Muscle layer of colon (tissue), 2 donors: Measurements from ENCODE around the gene GDF2.

ENCODE experiments used
- H3K27ac ChIP-seq: one replicate; pipeline ENCODE4 v1.7.0; 2013; ENCODE audit warnings: low read depth, mild to moderate bottlenecking, low read length, moderate library complexity
- H3K27me3 ChIP-seq, 2 donors: one replicate each; pipeline ENCODE4 v1.7.0; 2013; ENCODE audit warnings: low read length in 2 of 2, mild to moderate bottlenecking in 2 of 2; ENCODE audit not compliant: insufficient read depth in 2 of 2, control insufficient read depth in 1 of 2
- H3K36me3 ChIP-seq: one replicate; pipeline ENCODE4 v1.7.0; 2013; ENCODE audit warnings: mild to moderate bottlenecking, low read length; ENCODE audit not compliant: insufficient read depth
- H3K4me1 ChIP-seq: one replicate; pipeline ENCODE4 v1.7.0; 2013; ENCODE audit warnings: mild to moderate bottlenecking, low read length; ENCODE audit not compliant: insufficient read depth
- H3K4me3 ChIP-seq, 2 donors: one replicate each; pipeline ENCODE4 v1.7.0; 2013; ENCODE audit warnings: low read length in 2 of 2, low read depth in 1 of 2, mild to moderate bottlenecking in 1 of 2, moderate library complexity in 1 of 2
- H3K9ac ChIP-seq: one replicate; pipeline ENCODE4 v1.7.0; 2013; ENCODE audit warnings: low read length
- H3K9me3 ChIP-seq: one replicate; pipeline ENCODE4 v1.7.0; 2013; ENCODE audit warnings: mild to moderate bottlenecking, low read length
- donor health status: abdominal sarcoma.
- donor health status: Adenocarcinoma of cecum.

The GDF2 gene

DNA sequence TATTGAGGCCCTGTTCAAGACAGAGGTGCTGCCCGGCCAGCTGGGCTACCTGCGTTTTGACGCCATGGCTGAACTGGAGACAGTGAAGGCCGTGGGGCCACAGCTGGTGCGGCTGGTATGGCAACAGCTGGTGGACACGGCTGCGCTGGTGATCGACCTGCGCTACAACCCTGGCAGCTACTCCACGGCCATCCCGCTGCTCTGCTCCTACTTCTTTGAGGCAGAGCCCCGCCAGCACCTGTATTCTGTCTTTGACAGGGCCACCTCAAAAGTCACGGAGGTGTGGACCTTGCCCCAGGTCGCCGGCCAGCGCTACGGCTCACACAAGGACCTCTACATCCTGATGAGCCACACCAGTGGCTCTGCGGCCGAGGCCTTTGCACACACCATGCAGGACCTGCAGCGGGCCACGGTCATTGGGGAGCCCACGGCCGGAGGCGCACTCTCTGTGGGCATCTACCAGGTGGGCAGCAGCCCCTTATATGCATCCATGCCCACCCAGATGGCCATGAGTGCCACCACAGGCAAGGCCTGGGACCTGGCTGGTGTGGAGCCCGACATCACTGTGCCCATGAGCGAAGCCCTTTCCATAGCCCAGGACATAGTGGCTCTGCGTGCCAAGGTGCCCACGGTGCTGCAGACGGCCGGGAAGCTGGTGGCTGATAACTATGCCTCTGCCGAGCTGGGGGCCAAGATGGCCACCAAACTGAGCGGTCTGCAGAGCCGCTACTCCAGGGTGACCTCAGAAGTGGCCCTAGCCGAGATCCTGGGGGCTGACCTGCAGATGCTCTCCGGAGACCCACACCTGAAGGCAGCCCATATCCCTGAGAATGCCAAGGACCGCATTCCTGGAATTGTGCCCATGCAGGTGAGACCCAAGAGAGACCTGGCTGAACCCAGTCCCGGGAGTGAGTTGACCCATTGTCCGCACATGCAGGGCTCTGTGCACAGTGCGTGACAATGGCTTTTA lies 28.7 kb downstream of the GDF2 start:
- Histone ChIP-seq H3K27me3 (no peaks in the 10 kb centered on the region), H3K4me1 (no peaks in the 10 kb centered on the region), H3K27ac (no peak overlapping the region), H3K9ac (no peak overlapping the region), H3K4me3 (no peak overlapping the region), H3K36me3 (no peaks in the 10 kb centered on the region), H3K9me3 (no peaks in the 10 kb centered on the region)

DNA sequence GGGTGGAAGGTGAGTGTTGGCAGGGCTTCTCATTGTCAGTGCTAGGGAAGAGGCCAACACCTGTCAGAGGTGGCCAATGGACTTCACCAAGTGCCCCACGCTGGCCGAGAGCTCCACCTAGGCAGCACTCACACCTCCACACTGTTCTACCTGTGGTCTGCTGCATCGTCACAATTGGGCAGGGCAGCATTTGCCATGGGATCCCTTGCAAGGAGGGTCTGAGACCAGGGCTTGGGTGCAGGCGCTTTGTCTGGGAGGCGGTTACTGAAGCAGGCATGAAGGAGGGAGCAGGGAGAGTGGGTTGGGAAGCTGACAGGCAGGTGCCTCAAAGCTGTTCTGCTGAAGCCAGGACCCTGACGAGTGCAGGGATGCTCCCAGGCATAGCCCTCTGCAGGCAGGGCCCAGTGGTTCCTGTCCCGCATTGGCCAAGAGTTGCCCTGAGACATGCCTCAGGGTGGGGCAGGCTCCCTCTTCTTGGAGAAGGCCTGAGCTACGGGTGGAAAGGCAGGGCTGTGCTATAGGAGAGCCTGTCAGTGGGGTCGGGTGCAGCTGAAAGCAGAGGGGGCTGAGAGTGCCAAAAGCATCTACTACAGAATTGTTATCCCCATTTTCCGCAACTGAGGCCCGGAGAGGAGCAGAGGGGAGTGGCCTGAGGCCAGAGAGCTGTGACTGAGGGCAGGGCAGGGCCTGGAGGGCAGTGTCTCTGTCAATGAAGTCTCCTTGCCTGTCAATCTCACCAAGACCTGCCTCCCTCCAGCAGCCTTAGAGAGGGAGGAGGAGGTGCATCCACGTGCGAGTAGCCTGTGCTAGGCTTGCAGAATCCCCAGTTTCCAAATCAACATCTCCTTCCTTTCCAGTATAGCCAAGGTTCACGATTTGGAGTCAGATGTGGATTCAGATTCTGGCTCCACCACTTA lies 29.9 kb downstream of the GDF2 start:
- Histone ChIP-seq H3K27ac (no peak overlapping the region), H3K36me3 (no peaks in the 10 kb centered on the region), H3K4me3 (no peak overlapping the region), H3K27me3 (no peaks in the 10 kb centered on the region), H3K4me1 (no peaks in the 10 kb centered on the region), H3K9me3 (no peaks in the 10 kb centered on the region), H3K9ac (no peak overlapping the region)

DNA sequence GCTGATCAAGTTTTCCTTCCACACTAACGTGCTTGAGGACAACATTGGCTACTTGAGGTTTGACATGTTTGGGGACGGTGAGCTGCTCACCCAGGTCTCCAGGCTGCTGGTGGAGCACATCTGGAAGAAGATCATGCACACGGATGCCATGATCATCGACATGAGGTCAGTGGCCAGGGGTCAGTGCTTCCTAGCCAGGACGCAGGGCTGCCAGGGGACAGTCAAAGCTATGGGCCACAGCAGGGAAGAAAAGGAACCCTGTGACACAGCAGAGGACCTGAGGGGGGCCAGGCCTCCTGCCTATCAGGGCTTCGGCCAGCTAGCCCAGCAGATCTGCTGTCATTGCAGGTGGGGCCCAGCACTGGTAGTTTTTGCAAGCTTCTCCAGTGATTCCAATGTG lies 31.1 kb downstream of the GDF2 start:
- Histone ChIP-seq H3K9ac (no peak overlapping the region), H3K4me3 (no peak overlapping the region), H3K9me3 (no peaks in the 10 kb centered on the region), H3K4me1 (no peaks in the 10 kb centered on the region), H3K27me3 (no peaks in the 10 kb centered on the region), H3K27ac (no peak overlapping the region), H3K36me3 (no peaks in the 10 kb centered on the region)

DNA sequence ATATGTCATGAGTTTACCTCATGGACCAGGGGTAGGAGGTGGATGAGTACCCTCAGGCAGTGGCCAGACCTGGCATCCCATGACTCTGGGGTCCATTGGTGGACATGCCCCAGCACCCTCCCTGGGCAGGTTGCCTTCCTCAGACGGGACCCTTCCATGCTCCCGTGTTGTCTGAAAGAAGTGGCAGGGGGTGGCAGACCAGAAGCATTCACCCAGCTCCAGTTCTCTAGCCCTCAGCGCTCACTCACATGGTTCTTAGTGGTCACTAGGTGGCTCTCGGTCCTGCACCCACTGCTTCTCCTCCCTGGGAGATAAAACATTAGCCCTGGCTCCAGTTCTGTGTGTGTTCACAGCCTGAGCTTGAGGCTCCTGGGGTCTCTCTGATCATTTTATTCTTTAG lies 31.9 kb downstream of the GDF2 start:
- no peaks in the 10 kb centered on the region for H3K4me1 ChIP-seq
- H3K9ac ChIP-seq = no peak overlapping the region
- H3K9me3 ChIP-seq = no peaks in the 10 kb centered on the region
- no peaks in the 10 kb centered on the region for H3K36me3 ChIP-seq
- no peaks in the 10 kb centered on the region for H3K27me3 ChIP-seq
- no peak overlapping the region for H3K27ac ChIP-seq
- no peak overlapping the region for H3K4me3 ChIP-seq

DNA sequence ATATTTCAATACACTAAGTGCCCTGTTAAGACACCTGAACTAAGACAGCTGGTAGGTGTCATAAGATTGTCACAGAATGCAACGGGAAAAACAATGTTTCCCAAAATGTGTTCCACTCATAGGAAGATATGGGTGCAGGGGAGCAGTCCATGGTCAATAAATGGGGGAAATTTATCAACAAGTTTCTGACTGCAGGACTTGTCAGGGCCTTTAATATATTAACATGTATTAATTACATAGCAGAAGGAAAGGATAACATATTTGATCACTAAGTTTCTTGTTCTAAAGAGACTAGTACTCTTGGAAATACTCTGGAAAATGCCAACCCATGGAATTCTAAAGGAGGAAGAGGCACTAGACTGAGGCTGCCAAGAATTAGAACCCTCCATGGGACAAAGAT lies 32.6 kb downstream of the GDF2 start:
- H3K36me3 ChIP-seq = no peaks in the 10 kb centered on the region
- no peaks in the 10 kb centered on the region for H3K4me1 ChIP-seq
- no peak overlapping the region for H3K4me3 ChIP-seq
- no peak overlapping the region for H3K27ac ChIP-seq
- no peaks in the 10 kb centered on the region for H3K9me3 ChIP-seq
- no peaks in the 10 kb centered on the region for H3K27me3 ChIP-seq
- no peak overlapping the region for H3K9ac ChIP-seq

DNA sequence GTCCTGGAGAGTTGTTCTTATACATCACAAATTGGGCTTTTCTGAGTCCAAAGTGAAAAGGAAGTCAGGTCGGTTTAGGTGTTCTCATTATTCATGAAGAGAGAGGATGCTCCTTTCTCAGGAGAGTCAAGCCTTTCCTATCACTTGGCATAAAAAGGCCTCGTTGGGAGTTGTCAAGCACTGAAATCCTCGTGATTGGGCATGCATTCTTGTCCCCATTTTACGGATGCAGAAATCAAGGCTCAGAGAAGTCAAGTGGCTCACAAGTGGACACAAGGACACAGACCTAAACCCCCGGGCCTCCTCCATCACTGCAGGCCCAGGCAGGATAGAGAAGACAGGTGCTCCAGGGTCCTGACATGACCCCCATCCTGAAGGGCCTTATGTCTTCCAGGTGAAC lies 34.5 kb downstream of the GDF2 start:
- H3K9me3 ChIP-seq = no peaks in the 10 kb centered on the region
- H3K4me3 ChIP-seq = no peak overlapping the region
- no peaks in the 10 kb centered on the region for H3K27me3 ChIP-seq
- H3K27ac ChIP-seq = no peak overlapping the region
- H3K4me1 ChIP-seq = no peaks in the 10 kb centered on the region
- no peaks in the 10 kb centered on the region for H3K36me3 ChIP-seq
- H3K9ac ChIP-seq = no peak overlapping the region

DNA sequence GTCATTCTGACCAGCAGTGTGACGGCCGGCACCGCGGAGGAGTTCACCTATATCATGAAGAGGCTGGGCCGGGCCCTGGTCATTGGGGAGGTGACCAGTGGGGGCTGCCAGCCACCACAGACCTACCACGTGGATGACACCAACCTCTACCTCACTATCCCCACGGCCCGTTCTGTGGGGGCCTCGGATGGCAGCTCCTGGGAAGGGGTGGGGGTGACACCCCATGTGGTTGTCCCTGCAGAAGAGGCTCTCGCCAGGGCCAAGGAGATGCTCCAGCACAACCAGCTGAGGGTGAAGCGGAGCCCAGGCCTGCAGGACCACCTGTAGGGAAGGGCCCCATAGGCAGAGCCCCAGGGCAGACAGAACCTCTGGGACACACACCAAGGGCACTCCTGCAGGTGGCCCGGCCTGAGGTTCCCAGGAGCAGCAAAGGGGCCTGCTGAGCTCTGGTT lies 34.9 kb downstream of the GDF2 start:
- H3K4me3 ChIP-seq = no peak overlapping the region
- H3K9ac ChIP-seq = no peak overlapping the region
- H3K36me3 ChIP-seq = no peaks in the 10 kb centered on the region
- no peaks in the 10 kb centered on the region for H3K9me3 ChIP-seq
- no peaks in the 10 kb centered on the region for H3K27me3 ChIP-seq
- no peaks in the 10 kb centered on the region for H3K4me1 ChIP-seq
- H3K27ac ChIP-seq = no peak overlapping the region

DNA sequence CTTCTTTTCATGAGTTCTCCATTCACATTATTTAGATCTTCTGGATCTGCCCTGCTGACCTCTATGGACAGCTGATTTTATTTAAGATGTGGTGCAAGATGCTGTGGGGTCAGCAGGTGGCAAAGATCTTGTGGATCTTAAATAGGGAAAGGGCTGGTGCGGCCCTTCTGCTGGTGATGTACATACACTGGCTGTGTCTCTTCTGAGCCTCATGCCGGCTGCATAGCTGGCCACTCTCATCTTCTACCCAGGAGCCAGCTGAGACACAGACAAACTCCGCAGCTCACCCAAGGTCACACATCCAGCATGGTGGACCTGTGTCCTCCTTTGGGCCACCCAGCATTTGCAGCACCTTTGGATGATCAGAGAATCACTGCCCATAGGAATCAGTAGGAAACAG lies 35.7 kb downstream of the GDF2 start:
- Histone ChIP-seq H3K27ac (no peak overlapping the region), H3K36me3 (no peaks in the 10 kb centered on the region), H3K4me3 (no peak overlapping the region), H3K4me1 (no peaks in the 10 kb centered on the region), H3K27me3 (no peaks in the 10 kb centered on the region), H3K9me3 (no peaks in the 10 kb centered on the region), H3K9ac (no peak overlapping the region)

DNA sequence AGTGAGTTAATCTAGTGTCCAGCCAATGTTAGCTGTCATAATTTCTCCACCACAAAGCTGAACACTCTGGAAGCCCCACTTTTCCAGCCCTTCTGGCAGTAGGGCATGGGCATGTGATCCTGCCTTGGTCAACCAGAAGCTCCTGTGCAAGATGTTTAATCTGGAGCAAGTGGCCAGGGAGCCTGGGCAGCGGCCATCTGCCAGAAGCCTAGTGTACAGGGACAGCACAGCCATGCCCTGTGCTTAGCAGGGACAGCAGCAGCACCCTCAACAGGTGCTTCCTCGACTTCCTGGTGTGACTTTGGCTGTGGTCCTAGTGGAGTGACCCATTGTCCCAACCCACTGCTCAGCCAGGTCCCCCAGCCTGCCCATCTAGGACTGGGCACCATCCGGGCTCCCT lies 36.2 kb downstream of the GDF2 start:
- H3K9ac ChIP-seq = no peak overlapping the region
- no peaks in the 10 kb centered on the region for H3K9me3 ChIP-seq
- H3K27me3 ChIP-seq = no peaks in the 10 kb centered on the region
- H3K27ac ChIP-seq = no peak overlapping the region
- no peaks in the 10 kb centered on the region for H3K36me3 ChIP-seq
- no peaks in the 10 kb centered on the region for H3K4me1 ChIP-seq
- no peak overlapping the region for H3K4me3 ChIP-seq

DNA sequence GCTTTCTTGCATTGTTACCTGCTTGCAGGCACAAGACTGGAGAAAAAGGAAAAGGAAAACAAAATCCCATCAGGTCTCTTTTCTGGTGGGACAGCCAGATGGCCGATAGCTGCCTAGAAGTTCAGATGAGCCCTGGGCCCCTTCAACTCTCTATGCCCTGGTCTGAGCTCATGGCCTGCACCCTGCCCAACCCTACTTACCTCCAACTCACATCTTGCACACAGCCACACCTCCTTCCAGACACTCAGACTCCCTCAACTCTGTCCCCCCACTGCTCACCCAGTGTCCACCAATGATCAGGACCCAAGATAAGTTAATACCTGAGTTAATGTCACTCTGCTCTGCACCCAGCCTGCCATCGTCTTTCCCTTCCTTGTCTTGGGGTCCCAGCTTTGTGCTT lies 36.8 kb downstream of the GDF2 start:
- Histone ChIP-seq H3K9me3 (no peaks in the 10 kb centered on the region), H3K9ac (no peak overlapping the region), H3K4me3 (no peak overlapping the region), H3K4me1 (no peaks in the 10 kb centered on the region), H3K36me3 (no peaks in the 10 kb centered on the region), H3K27me3 (no peaks in the 10 kb centered on the region), H3K27ac (no peak overlapping the region)

DNA sequence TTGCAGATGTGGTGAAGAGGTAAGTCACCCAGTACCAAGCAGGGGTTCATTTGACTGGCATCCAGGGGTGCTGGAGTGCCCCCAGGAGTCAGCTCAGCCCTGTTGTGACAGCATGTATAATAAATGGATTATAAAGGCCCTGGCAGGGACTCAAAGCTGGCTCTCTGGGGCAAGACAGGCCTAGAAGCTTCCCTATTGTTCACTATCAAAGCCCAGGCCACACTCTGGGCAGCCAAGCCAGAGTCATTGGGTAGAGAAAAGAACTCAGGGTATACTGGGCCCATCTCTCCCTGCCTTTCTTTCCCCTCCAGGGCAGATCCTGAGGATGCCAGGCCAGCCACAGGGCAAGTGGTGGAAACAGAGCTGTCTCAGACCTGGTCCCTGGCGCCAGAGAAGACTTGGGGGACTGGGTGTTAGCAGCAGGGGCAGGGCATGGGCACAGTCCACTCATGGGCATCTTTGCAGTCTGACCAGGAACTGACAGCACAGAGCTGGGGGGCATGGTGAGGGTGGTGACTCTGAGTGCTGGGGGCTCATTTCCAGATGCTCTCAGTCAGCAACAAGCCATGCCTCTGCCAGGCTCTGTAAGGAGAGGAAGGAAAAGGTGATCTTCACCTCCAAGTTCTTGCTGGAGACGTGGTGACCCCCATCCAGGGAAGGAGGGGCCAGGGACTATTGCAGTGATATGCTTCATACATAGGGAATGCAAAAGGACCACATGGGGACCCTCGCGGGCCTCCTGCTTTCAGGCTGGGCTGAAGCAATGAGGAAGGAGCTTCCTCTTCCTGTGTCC lies 37.6 kb downstream of the GDF2 start:
- Histone ChIP-seq H3K4me1 (no peaks in the 10 kb centered on the region), H3K9ac (no peak overlapping the region), H3K4me3 (no peak overlapping the region), H3K36me3 (no peaks in the 10 kb centered on the region), H3K27ac (no peak overlapping the region), H3K27me3 (no peaks in the 10 kb centered on the region), H3K9me3 (no peaks in the 10 kb centered on the region)
